Measurements from ENCODE around the gene SBF2. TPM values are rescaled to one million over a fixed set of nuclear protein-coding genes. Genes with fewer than 3 reads are reported as not detected.

Gene SBF2
- total RNA-seq, 1 experiment from 2014 or later: 13.8 TPM

DNA sequence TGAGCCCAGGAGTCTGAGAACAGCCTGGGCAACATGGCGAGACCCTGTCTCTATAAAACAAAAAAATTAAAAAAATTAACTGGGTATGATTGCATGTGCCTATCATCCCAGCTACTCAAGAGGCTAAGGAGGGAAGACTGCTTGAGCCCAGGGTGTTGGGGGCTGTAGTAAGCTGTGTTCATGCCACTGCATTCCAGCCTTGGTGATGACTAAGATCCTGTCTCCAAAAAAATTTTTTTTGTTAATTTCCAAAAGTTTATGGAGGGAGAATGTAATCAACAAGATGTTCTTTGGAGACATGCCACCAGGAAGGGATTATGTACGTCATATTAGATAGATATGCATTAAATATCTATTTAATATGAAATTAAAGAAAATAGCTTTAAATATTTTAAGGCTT is 267.5 kb downstream of the SBF2 start:
- H3K9me3 ChIP-seq (ENCODE audit: low read length): no peaks in the 10 kb centered on the region
- H3K79me2 ChIP-seq (ENCODE audit: low read length): no peaks in the 10 kb centered on the region
- no peaks in the 10 kb centered on the region for H3K36me3 ChIP-seq (ENCODE audit: insufficient read depth, low read length)
- H3K9ac ChIP-seq (ENCODE audit: low read length): no peak overlapping the region
- peak; percentile 4 for DNase-seq
- H3K4me1 ChIP-seq (ENCODE audit: low read length): no peaks in the 10 kb centered on the region
- H3K27ac ChIP-seq (ENCODE audit: low read length): no peak overlapping the region
- no peaks in the 10 kb centered on the region for H4K20me1 ChIP-seq (ENCODE audit: insufficient read depth, low read depth, low read length)
- H3K4me3 ChIP-seq (ENCODE audit: low read length): no peak overlapping the region
- H3K9me2 ChIP-seq (replicated peaks; ENCODE audit: insufficient read depth, low read length): no peaks in the 10 kb centered on the region
- H3K27me3 ChIP-seq (ENCODE audit: low read length): no peaks in the 10 kb centered on the region
- H2AFZ ChIP-seq (ENCODE audit: low read length): no peak overlapping the region
- no peak overlapping the region for H3K4me2 ChIP-seq (ENCODE audit: low read depth, low read length, poor library complexity, severe bottlenecking)

- Histone ChIP-seq H3K9me3 (ENCODE audit: low read length) (no peaks in the 10 kb centered on the region), H3K4me1 (ENCODE audit: low read length) (no peaks in the 10 kb centered on the region), H4K20me1 (ENCODE audit: insufficient read depth, low read depth, low read length) (no peaks in the 10 kb centered on the region), H3K36me3 (ENCODE audit: insufficient read depth, low read length) (no peaks in the 10 kb centered on the region), H3K27ac (ENCODE audit: low read length) (no peak overlapping the region), H2AFZ (ENCODE audit: low read length) (no peak overlapping the region), H3K9me2 (replicated peaks; ENCODE audit: insufficient read depth, low read length) (no peaks in the 10 kb centered on the region), H3K27me3 (ENCODE audit: low read length) (no peaks in the 10 kb centered on the region), H3K79me2 (ENCODE audit: low read length) (no peaks in the 10 kb centered on the region), H3K9ac (ENCODE audit: low read length) (no peak overlapping the region), H3K4me2 (ENCODE audit: low read depth, low read length, poor library complexity, severe bottlenecking) (no peak overlapping the region), H3K4me3 (ENCODE audit: low read length) (no peak overlapping the region)
- peak; percentile 33 for DNase-seq
Observed at GRCh38 chr11:10023212-10023611, 270.8 kb downstream of the SBF2 start.

DNA sequence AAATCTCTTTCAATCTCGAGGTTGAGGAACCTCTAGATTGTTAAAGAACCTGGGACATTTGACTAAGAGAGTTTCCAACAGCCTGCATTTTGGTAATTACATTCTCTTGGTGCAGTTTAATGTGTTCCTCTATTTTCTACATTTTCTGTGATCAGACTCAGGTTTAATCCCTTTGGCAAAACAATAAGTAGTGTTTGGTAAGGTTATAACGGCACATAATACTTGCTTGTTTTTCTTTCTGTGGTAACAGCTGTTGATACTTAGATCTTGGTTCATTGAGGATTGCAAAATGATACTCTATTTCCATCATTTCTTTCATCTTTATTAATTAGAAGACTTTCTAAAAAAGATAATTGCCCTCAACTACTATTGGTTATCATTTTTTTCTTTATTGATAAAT is 271.3 kb downstream of the SBF2 start:
- Histone ChIP-seq H3K79me2 (ENCODE audit: low read length) (no peaks in the 10 kb centered on the region), H3K9me2 (replicated peaks; ENCODE audit: insufficient read depth, low read length) (no peaks in the 10 kb centered on the region), H3K27me3 (ENCODE audit: low read length) (no peaks in the 10 kb centered on the region), H3K9ac (ENCODE audit: low read length) (no peak overlapping the region), H3K9me3 (ENCODE audit: low read length) (no peaks in the 10 kb centered on the region), H3K4me1 (ENCODE audit: low read length) (no peaks in the 10 kb centered on the region), H3K4me2 (ENCODE audit: low read depth, low read length, poor library complexity, severe bottlenecking) (no peak overlapping the region), H3K4me3 (ENCODE audit: low read length) (no peak overlapping the region), H3K36me3 (ENCODE audit: insufficient read depth, low read length) (no peaks in the 10 kb centered on the region), H3K27ac (ENCODE audit: low read length) (no peak overlapping the region), H2AFZ (ENCODE audit: low read length) (no peak overlapping the region), H4K20me1 (ENCODE audit: insufficient read depth, low read depth, low read length) (no peaks in the 10 kb centered on the region)
- DNase-seq: peak; percentile 25

GRCh38 chr11:10021563-10021962 is 272.5 kb downstream of the SBF2 start:
- DNase-seq: peak; percentile 25
- no peaks in the 10 kb centered on the region for H3K79me2 ChIP-seq (ENCODE audit: low read length)
- no peaks in the 10 kb centered on the region for H4K20me1 ChIP-seq (ENCODE audit: insufficient read depth, low read depth, low read length)
- H3K4me3 ChIP-seq (ENCODE audit: low read length): no peak overlapping the region
- no peak overlapping the region for H3K9ac ChIP-seq (ENCODE audit: low read length)
- no peaks in the 10 kb centered on the region for H3K27me3 ChIP-seq (ENCODE audit: low read length)
- H2AFZ ChIP-seq (ENCODE audit: low read length): no peak overlapping the region
- H3K9me3 ChIP-seq (ENCODE audit: low read length): no peaks in the 10 kb centered on the region
- H3K4me1 ChIP-seq (ENCODE audit: low read length): no peaks in the 10 kb centered on the region
- no peak overlapping the region for H3K4me2 ChIP-seq (ENCODE audit: low read depth, low read length, poor library complexity, severe bottlenecking)
- no peak overlapping the region for H3K27ac ChIP-seq (ENCODE audit: low read length)
- no peaks in the 10 kb centered on the region for H3K36me3 ChIP-seq (ENCODE audit: insufficient read depth, low read length)
- no peaks in the 10 kb centered on the region for H3K9me2 ChIP-seq (replicated peaks; ENCODE audit: insufficient read depth, low read length)

DNA sequence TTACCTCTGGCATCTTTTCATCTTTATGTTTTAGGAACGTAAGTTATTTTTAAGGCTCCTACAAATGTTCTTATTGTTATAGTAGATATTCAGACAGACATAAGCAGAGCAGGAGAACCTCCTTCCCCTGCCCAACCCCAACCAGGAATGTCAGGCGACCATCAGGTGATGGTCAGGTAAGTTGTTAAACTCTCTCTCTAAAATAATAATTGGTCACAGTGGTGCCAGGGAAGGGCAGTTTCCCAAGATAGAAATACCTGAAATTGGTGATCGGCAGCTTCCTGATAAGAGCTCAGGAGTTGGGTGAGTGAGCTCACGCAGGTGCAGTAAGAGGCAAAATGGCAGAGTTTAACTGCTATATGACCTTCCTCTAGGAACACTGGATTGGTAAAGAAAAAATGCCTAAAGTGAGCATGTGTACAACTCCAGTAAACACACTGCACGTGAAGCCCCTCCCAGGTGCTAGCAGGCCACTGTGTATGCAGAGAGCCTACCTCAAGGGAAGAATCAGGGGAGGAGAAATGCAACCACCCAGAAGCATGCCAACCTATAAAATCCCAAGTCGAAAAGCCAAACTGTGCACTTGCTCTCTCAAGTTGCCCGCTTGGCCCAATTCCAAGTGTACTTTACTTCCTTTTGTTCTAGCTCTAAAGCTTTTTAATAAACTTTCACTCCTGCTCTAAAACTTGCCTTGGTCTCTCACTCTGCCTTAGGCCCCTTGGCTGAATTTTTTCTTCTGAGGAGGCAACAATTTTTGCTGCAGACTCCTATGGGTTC is 273.9 kb downstream of the SBF2 start:
- no peak overlapping the region for H3K9ac ChIP-seq (ENCODE audit: low read length)
- H3K36me3 ChIP-seq (ENCODE audit: insufficient read depth, low read length): no peaks in the 10 kb centered on the region
- no peaks in the 10 kb centered on the region for H3K9me3 ChIP-seq (ENCODE audit: low read length)
- no peak overlapping the region for H3K27ac ChIP-seq (ENCODE audit: low read length)
- H3K79me2 ChIP-seq (ENCODE audit: low read length): no peaks in the 10 kb centered on the region
- no peaks in the 10 kb centered on the region for H4K20me1 ChIP-seq (ENCODE audit: insufficient read depth, low read depth, low read length)
- H2AFZ ChIP-seq (ENCODE audit: low read length): no peak overlapping the region
- no peak overlapping the region for H3K4me2 ChIP-seq (ENCODE audit: low read depth, low read length, poor library complexity, severe bottlenecking)
- peak; percentile 40 for DNase-seq
- H3K4me1 ChIP-seq (ENCODE audit: low read length): no peaks in the 10 kb centered on the region
- H3K27me3 ChIP-seq (ENCODE audit: low read length): no peaks in the 10 kb centered on the region
- H3K9me2 ChIP-seq (replicated peaks; ENCODE audit: insufficient read depth, low read length): no peaks in the 10 kb centered on the region
- H3K4me3 ChIP-seq (ENCODE audit: low read length): no peak overlapping the region

GRCh38 chr11:10017911-10018310 is 276.1 kb downstream of the SBF2 start:
- H3K27ac ChIP-seq (ENCODE audit: low read length): no peak overlapping the region

GRCh38 chr11:10017050-10017449 is 277.0 kb downstream of the SBF2 start:
- Histone ChIP-seq H3K27ac (ENCODE audit: low read length) (no peak overlapping the region), H2AFZ (ENCODE audit: low read length) (no peak overlapping the region)
- DNase-seq: no peak

More at GRCh38 chr11:10017911-10018310, 276.1 kb downstream of the SBF2 start:
- Histone ChIP-seq H3K79me2 (ENCODE audit: low read length) (no peaks in the 10 kb centered on the region), H2AFZ (ENCODE audit: low read length) (no peak overlapping the region), H3K9ac (ENCODE audit: low read length) (no peak overlapping the region), H3K4me2 (ENCODE audit: low read depth, low read length, poor library complexity, severe bottlenecking) (no peak overlapping the region), H3K9me3 (ENCODE audit: low read length) (no peaks in the 10 kb centered on the region), H3K9me2 (replicated peaks; ENCODE audit: insufficient read depth, low read length) (no peaks in the 10 kb centered on the region), H3K4me1 (ENCODE audit: low read length) (no peaks in the 10 kb centered on the region), H3K4me3 (ENCODE audit: low read length) (no peak overlapping the region), H3K27me3 (ENCODE audit: low read length) (no peaks in the 10 kb centered on the region), H3K36me3 (ENCODE audit: insufficient read depth, low read length) (no peaks in the 10 kb centered on the region), H4K20me1 (ENCODE audit: insufficient read depth, low read depth, low read length) (no peaks in the 10 kb centered on the region)
- DNase-seq: no peak

DNA sequence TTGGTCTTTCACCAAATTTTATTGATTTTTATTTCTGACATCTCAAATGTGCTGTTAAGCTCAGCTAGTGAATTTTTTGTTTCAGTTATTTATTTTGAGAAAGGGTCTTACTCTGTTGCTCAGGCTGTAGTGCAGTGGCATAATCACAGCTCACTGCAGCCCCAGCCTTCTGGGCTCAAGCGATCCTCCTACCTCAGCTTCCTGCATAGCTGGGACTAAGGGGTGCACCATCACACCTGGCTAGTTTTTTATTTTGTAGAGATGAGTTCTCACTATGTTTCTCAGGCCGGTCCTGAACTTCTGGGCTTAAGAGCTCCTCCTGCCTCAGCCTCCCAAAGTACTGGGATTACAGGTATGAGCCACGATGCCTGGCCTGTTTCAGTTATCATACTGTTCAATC is 282.0 kb downstream of the SBF2 start:
- Histone ChIP-seq H3K79me2 (ENCODE audit: low read length) (no peaks in the 10 kb centered on the region), H3K27me3 (ENCODE audit: low read length) (no peaks in the 10 kb centered on the region), H3K4me1 (ENCODE audit: low read length) (no peaks in the 10 kb centered on the region), H2AFZ (ENCODE audit: low read length) (no peak overlapping the region), H3K4me2 (ENCODE audit: low read depth, low read length, poor library complexity, severe bottlenecking) (no peak overlapping the region), H3K4me3 (ENCODE audit: low read length) (no peak overlapping the region), H3K9me3 (ENCODE audit: low read length) (no peaks in the 10 kb centered on the region), H3K9ac (ENCODE audit: low read length) (no peak overlapping the region), H4K20me1 (ENCODE audit: insufficient read depth, low read depth, low read length) (no peaks in the 10 kb centered on the region), H3K27ac (ENCODE audit: low read length) (no peak overlapping the region), H3K9me2 (replicated peaks; ENCODE audit: insufficient read depth, low read length) (no peaks in the 10 kb centered on the region), H3K36me3 (ENCODE audit: insufficient read depth, low read length) (no peaks in the 10 kb centered on the region)
- DNase-seq: no peak

More at GRCh38 chr11:10017050-10017449, 277.0 kb downstream of the SBF2 start:
- Histone ChIP-seq H4K20me1 (ENCODE audit: insufficient read depth, low read depth, low read length) (no peaks in the 10 kb centered on the region), H3K36me3 (ENCODE audit: insufficient read depth, low read length) (no peaks in the 10 kb centered on the region), H3K9me3 (ENCODE audit: low read length) (no peaks in the 10 kb centered on the region), H3K4me1 (ENCODE audit: low read length) (no peaks in the 10 kb centered on the region), H3K27me3 (ENCODE audit: low read length) (no peaks in the 10 kb centered on the region), H3K9me2 (replicated peaks; ENCODE audit: insufficient read depth, low read length) (no peaks in the 10 kb centered on the region), H3K4me3 (ENCODE audit: low read length) (no peak overlapping the region), H3K4me2 (ENCODE audit: low read depth, low read length, poor library complexity, severe bottlenecking) (no peak overlapping the region), H3K79me2 (ENCODE audit: low read length) (no peaks in the 10 kb centered on the region), H3K9ac (ENCODE audit: low read length) (no peak overlapping the region)

Measured in Karpas-422 (cell line).